ENCODE measurements around the gene KLHL29. TPM values are rescaled to one million over a fixed set of nuclear protein-coding genes. Genes with fewer than 3 reads are reported as not detected.

Gene KLHL29
- total and polyA plus RNA-seq, 2 donors (not counting 1 experiment from before 2014, with no cell fraction given): 1.3 to 3.4 TPM

DNA sequence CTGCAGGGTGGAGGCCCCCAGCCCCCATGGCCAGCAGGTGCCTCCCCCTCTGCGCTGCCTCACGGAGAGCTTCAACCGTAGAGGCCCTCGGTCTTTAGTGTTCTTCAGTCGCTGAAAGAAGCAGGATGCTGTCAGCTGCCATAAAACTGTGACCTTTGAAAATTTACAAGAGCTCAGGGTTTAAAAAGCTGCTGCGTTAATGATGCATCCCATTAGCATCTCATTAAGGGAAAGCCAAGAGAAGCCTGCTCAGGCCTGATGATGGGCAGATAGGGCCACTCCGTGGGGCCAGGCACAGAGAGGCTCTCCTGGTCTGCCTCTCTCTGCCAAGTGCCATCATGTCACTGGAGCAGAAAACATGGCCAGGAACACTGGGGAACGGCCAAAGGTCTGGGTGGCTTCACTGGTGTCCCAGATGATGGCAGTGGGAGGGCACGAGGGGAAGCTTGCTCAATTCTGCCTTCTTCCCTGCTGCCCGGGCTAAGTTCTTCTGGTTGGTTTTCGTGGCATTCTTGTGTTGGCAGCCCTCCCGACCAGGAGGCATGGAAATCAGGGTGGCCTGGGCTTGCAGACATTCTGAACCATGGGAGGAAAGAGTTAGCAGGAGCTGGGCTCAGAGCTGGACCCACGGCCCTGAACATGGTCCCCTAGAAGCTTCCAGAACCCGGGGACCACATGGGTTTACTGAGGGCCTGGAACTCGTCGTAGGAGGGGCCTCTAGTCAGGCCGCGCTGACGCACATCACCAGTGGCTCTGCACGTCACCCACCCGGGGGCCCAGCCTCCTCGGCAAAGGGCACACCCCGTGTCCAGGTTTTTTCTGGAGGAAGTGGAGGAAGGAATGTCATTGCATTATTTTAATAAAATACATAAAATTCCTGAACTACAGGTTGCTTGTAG is 250.7 kb downstream of the KLHL29 start:
- no peak overlapping the region for H3K4me2 ChIP-seq (replicated peaks; ENCODE audit: low read depth, low read length, poor library complexity, severe bottlenecking)
- no peaks in the 10 kb centered on the region for H3K4me1 Mint-ChIP-seq
- no peak overlapping the region for H3K4me3 Mint-ChIP-seq
- H3K9ac ChIP-seq (ENCODE audit: low read length): no peak overlapping the region
- H3K27me3 Mint-ChIP-seq: no peaks in the 10 kb centered on the region
- no peaks in the 10 kb centered on the region for H3K79me2 ChIP-seq (ENCODE audit: control insufficient read depth, insufficient read depth, low read length)
- WGBS (ENCODE audit: insufficient coverage): 90% methylated on average over 17 of the region's 23 CpGs
- DNase-seq: no peak
- H3K27ac ChIP-seq (ENCODE audit: low read length in 2 of 2): no peak overlapping the region
- ATAC-seq (ENCODE audit: low read depth): no peak
- no peaks in the 10 kb centered on the region for H3K4me1 ChIP-seq (ENCODE audit: control insufficient read depth in 2 of 2, insufficient read depth in 2 of 2, low read length in 2 of 2)
- TF ChIP-seq, protein P1, sequence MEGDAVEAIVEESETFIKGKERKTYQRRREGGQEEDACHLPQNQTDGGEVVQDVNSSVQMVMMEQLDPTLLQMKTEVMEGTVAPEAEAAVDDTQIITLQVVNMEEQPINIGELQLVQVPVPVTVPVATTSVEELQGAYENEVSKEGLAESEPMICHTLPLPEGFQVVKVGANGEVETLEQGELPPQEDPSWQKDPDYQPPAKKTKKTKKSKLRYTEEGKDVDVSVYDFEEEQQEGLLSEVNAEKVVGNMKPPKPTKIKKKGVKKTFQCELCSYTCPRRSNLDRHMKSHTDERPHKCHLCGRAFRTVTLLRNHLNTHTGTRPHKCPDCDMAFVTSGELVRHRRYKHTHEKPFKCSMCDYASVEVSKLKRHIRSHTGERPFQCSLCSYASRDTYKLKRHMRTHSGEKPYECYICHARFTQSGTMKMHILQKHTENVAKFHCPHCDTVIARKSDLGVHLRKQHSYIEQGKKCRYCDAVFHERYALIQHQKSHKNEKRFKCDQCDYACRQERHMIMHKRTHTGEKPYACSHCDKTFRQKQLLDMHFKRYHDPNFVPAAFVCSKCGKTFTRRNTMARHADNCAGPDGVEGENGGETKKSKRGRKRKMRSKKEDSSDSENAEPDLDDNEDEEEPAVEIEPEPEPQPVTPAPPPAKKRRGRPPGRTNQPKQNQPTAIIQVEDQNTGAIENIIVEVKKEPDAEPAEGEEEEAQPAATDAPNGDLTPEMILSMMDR (IDR thresholded peaks at IDR 0.05): no peak
- no peak for TF ChIP-seq EZH2 (IDR thresholded peaks at IDR 0.05; ENCODE audit: borderline replicate concordance, insufficient read depth, low read depth, low read length, poor library complexity, severe bottlenecking)
- ChIA-PET POLR2A (no interaction called here), CTCF (no interaction called here)
- H2AFZ ChIP-seq (ENCODE audit: insufficient read depth, low read depth, low read length, poor library complexity, severe bottlenecking): no peak overlapping the region
- no peaks in the 10 kb centered on the region for H4K20me1 ChIP-seq (ENCODE audit: control insufficient read depth, insufficient read depth, low read length, poor library complexity, severe bottlenecking)
- no peaks in the 10 kb centered on the region for H3K36me3 ChIP-seq (replicated peaks in 1 of 2; ENCODE audit: control extremely low read depth in 1 of 2, control insufficient read depth in 1 of 2, extremely low read depth in 1 of 2, insufficient read depth in 2 of 2, low read length in 1 of 2)
- H3K27me3 ChIP-seq (replicated peaks in 1 of 4; ENCODE audit: control extremely low read depth in 1 of 4, control insufficient read depth in 3 of 4, insufficient read depth in 4 of 4, low read length in 3 of 4): no peaks in the 10 kb centered on the region
- H3K27ac Mint-ChIP-seq: no peak overlapping the region
- no peak overlapping the region for H3K4me3 ChIP-seq (ENCODE audit: control extremely low read depth in 1 of 5, extremely low read depth in 1 of 5, insufficient read depth in 1 of 5, low read depth in 2 of 5, low read length in 4 of 5)
- H3K9me3 ChIP-seq (ENCODE audit: control extremely low read depth in 1 of 3, control insufficient read depth in 2 of 3, insufficient read depth in 1 of 3, low read length in 2 of 3): peaks cover 0 to 3% (median 0%) of the 10 kb centered on the region in 3 donors
- H3K9me3 Mint-ChIP-seq (ENCODE audit: insufficient read depth): no peaks in the 10 kb centered on the region
- intact Hi-C loops (cut with micrococcal nuclease): no loop called here

DNA sequence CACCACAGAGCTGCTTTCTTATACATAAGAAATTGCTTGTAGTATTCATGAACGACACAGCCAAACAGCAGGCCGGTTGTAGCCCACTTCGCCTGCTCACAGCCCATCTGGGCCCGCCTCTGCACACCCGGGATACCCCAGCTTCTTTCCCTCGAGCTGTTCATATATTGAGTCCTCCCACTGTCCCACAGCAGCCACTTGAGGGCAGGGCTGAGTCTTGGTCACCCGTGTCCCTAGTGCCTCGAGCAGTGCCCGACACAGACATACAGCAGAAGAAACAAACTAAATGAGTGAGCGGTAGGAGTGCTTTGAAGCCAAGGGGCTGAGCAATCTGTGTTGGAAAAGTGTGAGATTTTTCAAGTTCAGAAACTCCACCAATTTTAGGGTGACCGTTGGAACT is 251.4 kb downstream of the KLHL29 start:
- ATAC-seq (ENCODE audit: low read depth): no peak
- H3K9ac ChIP-seq (ENCODE audit: low read length): no peak overlapping the region
- TF ChIP-seq EZH2 (IDR thresholded peaks at IDR 0.05; ENCODE audit: borderline replicate concordance, insufficient read depth, low read depth, low read length, poor library complexity, severe bottlenecking): no peak
- TF ChIP-seq, protein P1 (IDR thresholded peaks at IDR 0.05): no peak
- no peaks in the 10 kb centered on the region for H3K27me3 ChIP-seq (replicated peaks in 1 of 4; ENCODE audit: control extremely low read depth in 1 of 4, control insufficient read depth in 3 of 4, insufficient read depth in 4 of 4, low read length in 3 of 4)
- no peak overlapping the region for H3K27ac ChIP-seq (ENCODE audit: low read length in 2 of 2)
- intact Hi-C loops (cut with micrococcal nuclease): no loop called here
- no peak overlapping the region for H3K4me2 ChIP-seq (replicated peaks; ENCODE audit: low read depth, low read length, poor library complexity, severe bottlenecking)
- CTCF ChIA-PET: no interaction called here
- Mint-ChIP-seq H3K4me3 (no peak overlapping the region), H3K4me1 (no peaks in the 10 kb centered on the region), H3K9me3 (ENCODE audit: insufficient read depth) (no peaks in the 10 kb centered on the region), H3K27ac (no peak overlapping the region), H3K27me3 (no peaks in the 10 kb centered on the region)
- H3K36me3 ChIP-seq (replicated peaks in 1 of 2; ENCODE audit: control extremely low read depth in 1 of 2, control insufficient read depth in 1 of 2, extremely low read depth in 1 of 2, insufficient read depth in 2 of 2, low read length in 1 of 2): no peaks in the 10 kb centered on the region
- H4K20me1 ChIP-seq (ENCODE audit: control insufficient read depth, insufficient read depth, low read length, poor library complexity, severe bottlenecking): no peaks in the 10 kb centered on the region
- no peaks in the 10 kb centered on the region for H3K79me2 ChIP-seq (ENCODE audit: control insufficient read depth, insufficient read depth, low read length)
- H3K4me1 ChIP-seq (ENCODE audit: control insufficient read depth in 2 of 2, insufficient read depth in 2 of 2, low read length in 2 of 2): no peaks in the 10 kb centered on the region
- DNase-seq: no peak
- no peak overlapping the region for H2AFZ ChIP-seq (ENCODE audit: insufficient read depth, low read depth, low read length, poor library complexity, severe bottlenecking)
- no peak overlapping the region for H3K4me3 ChIP-seq (ENCODE audit: control extremely low read depth in 1 of 5, extremely low read depth in 1 of 5, insufficient read depth in 1 of 5, low read depth in 2 of 5, low read length in 4 of 5)
- WGBS (ENCODE audit: insufficient coverage): 87% methylated on average over 10 of the region's 11 CpGs
- peaks cover 0 to 8% (median 0%) of the 10 kb centered on the region in 3 donors for H3K9me3 ChIP-seq (ENCODE audit: control extremely low read depth in 1 of 3, control insufficient read depth in 2 of 3, insufficient read depth in 1 of 3, low read length in 2 of 3)
- POLR2A ChIA-PET: no interaction called here

Measured in B cell (primary cell).